K562 (cell line): ENCODE data around the gene SLC6A6. TPM values are rescaled to one million over a fixed set of nuclear protein-coding genes. Genes with fewer than 3 reads are reported as not detected.
A peak's percentile ranks its signal among the peaks of the same experiment; 100 is the strongest.

Experiments used
- ATF3 ChIP-seq, 2 experiments: fragments of 450-650 bp in 1 of 2; sonication (generic) in 1 of 2; formaldehyde crosslinking in 1 of 2; IDR thresholded peaks in 1 of 2; conservative IDR thresholded peaks in 1 of 2; 2 replicates each; pipeline versions ENCODE4 v1.6.1 to v1.8.1; 2016 to 2023; ENCODE audit warnings: mild to moderate bottlenecking in 2 of 2, moderate library complexity in 2 of 2, inconsistent platforms in 1 of 2, missing genetic modification reagents in 1 of 2
- CC2D1A ChIP-seq: fragments of 450-650 bp; IDR thresholded peaks from 2 replicates; pipeline ENCODE4 v1.6.1; 2017; ENCODE audit warnings: mild to moderate bottlenecking
- CREB3L1 ChIP-seq: fragments of 450-650 bp; IDR thresholded peaks from 2 replicates; pipeline ENCODE4 v1.6.1; 2014; ENCODE audit warnings: low read depth, mild to moderate bottlenecking, moderate library complexity, borderline replicate concordance
- ELK1 ChIP-seq: sonication (generic); formaldehyde crosslinking; IDR thresholded peaks from 2 replicates; pipeline ENCODE4 v1.8.1; 2022; ENCODE audit warnings: missing genetic modification reagents
- GATAD2A ChIP-seq: fragments of 450-650 bp; IDR thresholded peaks from 2 replicates; pipeline ENCODE4 v1.6.1; 2017
- HMG20B ChIP-seq: fragments of 250-450 bp; sonication (Bioruptor Pico); IDR thresholded peaks from 2 replicates; pipeline ENCODE4 v1.5.0; 2021; ENCODE audit warnings: mild to moderate bottlenecking
- ID3 ChIP-seq, 2 experiments: fragments of 250-450 bp in 1 of 2; fragments of 450-650 bp in 1 of 2; sonication (Bioruptor Pico) in 1 of 2; IDR thresholded peaks; 2 replicates each; pipeline versions ENCODE4 v1.6.1 to v1.8.0; 2016 to 2021; ENCODE audit warnings: mild to moderate bottlenecking in 2 of 2, moderate library complexity in 2 of 2, missing compliant biosample characterization in 1 of 2, missing genetic modification characterization in 1 of 2
- MAFG ChIP-seq: fragments of 450-650 bp; conservative IDR thresholded peaks from 2 replicates; pipeline ENCODE4 v1.6.1; 2016; ENCODE audit warnings: missing genetic modification characterization, missing compliant biosample characterization
- PCBP2 ChIP-seq: fragments of 200-400 bp; formaldehyde crosslinking; IDR thresholded peaks from 2 replicates; pipeline ENCODE4 v1.6.1; 2018; ENCODE audit warnings: low read length, low read depth, mild to moderate bottlenecking, moderate library complexity; ENCODE audit not compliant: poor library complexity, severe bottlenecking
- PHF20 ChIP-seq: fragments of 450-650 bp; IDR thresholded peaks from 2 replicates; pipeline ENCODE4 v1.6.1; 2018; ENCODE audit not compliant: partially characterized antibody
- PRMT5 ChIP-seq: sonication (generic); formaldehyde crosslinking; IDR thresholded peaks from 2 replicates; pipeline ENCODE4 v1.5.0; 2020; ENCODE audit warnings: missing genetic modification reagents
- PRPF4 ChIP-seq: fragments of 200-400 bp; formaldehyde crosslinking; IDR thresholded peaks from one replicate; pipeline ENCODE4 v1.6.1; 2017; ENCODE audit warnings: low read length, low read depth, mild to moderate bottlenecking; ENCODE audit not compliant: insufficient read depth, poor library complexity, severe bottlenecking
- TCF3 ChIP-seq: sonication (generic); formaldehyde crosslinking; IDR thresholded peaks from 2 replicates; pipeline ENCODE4 v1.4.0; 2020; ENCODE audit warnings: mild to moderate bottlenecking, missing genetic modification reagents
- TFE3 ChIP-seq: fragments of 450-650 bp; formaldehyde crosslinking; IDR thresholded peaks from 2 replicates; pipeline ENCODE4 v1.4.0; 2020; ENCODE audit warnings: mild to moderate bottlenecking, mixed read lengths
- XRCC3 ChIP-seq: fragments of 450-650 bp; IDR thresholded peaks from 2 replicates; pipeline ENCODE4 v1.6.1; 2017; ENCODE audit warnings: mild to moderate bottlenecking, moderate library complexity
- ZNF143 ChIP-seq: sonication (generic); formaldehyde crosslinking; IDR thresholded peaks from 2 replicates; pipeline ENCODE4 v1.9.0; 2022; ENCODE audit warnings: mild to moderate bottlenecking, missing genetic modification reagents
- ZNF224 ChIP-seq: sonication (generic); formaldehyde crosslinking; IDR thresholded peaks from 2 replicates; pipeline ENCODE4 v1.8.0; 2022; ENCODE audit warnings: mild to moderate bottlenecking, missing genetic modification reagents
- ZNF655 ChIP-seq: fragments of 250-450 bp; sonication (Bioruptor Pico); IDR thresholded peaks from 2 replicates; pipeline ENCODE4 v1.5.0; 2021
- ZNF764 ChIP-seq: fragments of 250-450 bp; sonication (Bioruptor Pico); IDR thresholded peaks from 2 replicates; pipeline ENCODE4 v1.4.0; 2020; ENCODE audit warnings: low read depth, mild to moderate bottlenecking, moderate library complexity
- polyA plus RNA-seq, 8 experiments: library from polyadenylated mRNA; depleted of rRNA in 4 of 8; stranded (reverse) in 5 of 8; unstranded in 3 of 8; fragments of >200 nt; fragmentation: Nextera tagmentation in 2 of 8; fragmentation: Illumina TruSeq in 1 of 8; extraction: Ambion mirVana in 2 of 8; extraction: Trizol in 1 of 8; gene quantifications; 2 replicates each; pipeline versions ENCODE4 v1.2.1 to v1.2.3, GENCODE V29; 2011 to 2014; ENCODE audit warnings: inconsistent platforms in 1 of 8, missing spikeins in 1 of 8
- total RNA-seq, 7 experiments: library from RNA; depleted of rRNA in 6 of 7; stranded (reverse); fragments of >200 nt in 6 of 7; fragmentation: Illumina TruSeq in 2 of 7; extraction: Trizol in 2 of 7; gene quantifications; 2 replicates each; pipeline versions ENCODE4 v1.2.1 to v1.2.3, GENCODE V29; 2011 to 2021; ENCODE audit warnings: low replicate concordance in 1 of 7

The SLC6A6 gene
- total and polyA plus RNA-seq, 9 of the 15 experiments (the other 6 are each of a cell fraction or from before 2014, with no cell fraction given) = 12.3 to 203 (median 93.2) TPM

GRCh38 chr3:14371573-14372474 is 30.6 kb upstream of the SLC6A6 start (continued):
- no peak for TF ChIP-seq TFE3
- TF ChIP-seq ZNF655 (CRISPR knock-in tag) = no peak
- TF ChIP-seq TCF3 (CRISPR knock-in tag) = peak; percentile 62
- 0 out of 2 replicates have a peak, but pooled peaks have one; percentile 23 for TF ChIP-seq CREB3L1
- peak; percentile 89 for TF ChIP-seq ATF3 (IDR thresholded peaks at IDR 0.05)
- peak; percentile 13; the same call in 1 of the 2 replicates for TF ChIP-seq ATF3 (CRISPR knock-in tag; conservative IDR thresholded peaks at IDR 0.05)
- TF ChIP-seq MAFG (tag) = no peak
- TF ChIP-seq PHF20 = no peak
- TF ChIP-seq PRMT5 = no peak
- TF ChIP-seq HMG20B (CRISPR knock-in tag) = no peak
- TF ChIP-seq CC2D1A = 0 out of 2 replicates have a peak, but pooled peaks have one; percentile 17
- TF ChIP-seq ELK1 = no peak
- no peak for TF ChIP-seq GATAD2A
- TF ChIP-seq ZNF143 (CRISPR knock-in tag) = 0 out of 2 replicates have a peak, but pooled peaks have one; percentile 35
- TF ChIP-seq XRCC3 = no peak
- no peak for TF ChIP-seq ZNF224 (CRISPR knock-in tag)
- no peak for TF ChIP-seq ZNF764 (CRISPR knock-in tag)
- no peak for TF ChIP-seq ID3 (CRISPR knock-in tag; IDR thresholded peaks at IDR 0.05)
- no peak for TF ChIP-seq ID3 (tag; IDR thresholded peaks at IDR 0.05)
- TF ChIP-seq PCBP2 = no peak
- no peak for TF ChIP-seq PRPF4
